HepG2 (cell line): ENCODE results near the gene AKIP1. TPM values are rescaled to one million over a fixed set of nuclear protein-coding genes. Genes with fewer than 3 reads are reported as not detected.

Experiments used
- CREBL2 ChIP-seq: sonication (generic); formaldehyde crosslinking; IDR thresholded peaks from 2 replicates; pipeline ENCODE4 v1.8.1; 2023; ENCODE audit warnings: missing genetic modification reagents, mild to moderate bottlenecking, borderline replicate concordance
- CREM ChIP-seq, 2 experiments: sonication (generic) in 1 of 2; formaldehyde crosslinking in 1 of 2; IDR thresholded peaks; 2 replicates each; pipeline versions ENCODE4 v1.4.0 to v1.6.1; 2016 to 2020; ENCODE audit warnings: antibody characterized with exemption in 1 of 2, mild to moderate bottlenecking in 1 of 2, missing genetic modification reagents in 1 of 2
- HCFC1 ChIP-seq: fragments of 150-350 bp; IDR thresholded peaks from 2 replicates; pipeline ENCODE4 v1.6.1; 2014; ENCODE audit warnings: low read depth, low read length
- NFAT5 ChIP-seq: sonication (generic); formaldehyde crosslinking; IDR thresholded peaks from 2 replicates; pipeline ENCODE4 v1.4.0; 2020; ENCODE audit warnings: missing genetic modification reagents
- NFE2L1 ChIP-seq: sonication (generic); formaldehyde crosslinking; IDR thresholded peaks from 2 replicates; pipeline ENCODE4 v1.4.0; 2020; ENCODE audit warnings: missing genetic modification reagents, mild to moderate bottlenecking, borderline replicate concordance
- NR3C1 ChIP-seq: sonication (generic); formaldehyde crosslinking; IDR thresholded peaks from 2 replicates; pipeline ENCODE4 v1.4.0; 2020; ENCODE audit warnings: missing genetic modification reagents
- PRMT3 ChIP-seq: sonication (generic); formaldehyde crosslinking; IDR thresholded peaks from 2 replicates; pipeline ENCODE4 v1.8.1; 2022; ENCODE audit warnings: low read depth, mild to moderate bottlenecking, moderate library complexity, missing genetic modification reagents, borderline replicate concordance
- SETDB1 ChIP-seq: sonication (generic); formaldehyde crosslinking; IDR thresholded peaks from 2 replicates; pipeline ENCODE4 v1.5.1; 2020; ENCODE audit warnings: missing genetic modification reagents, mild to moderate bottlenecking, borderline replicate concordance
- STAG1 ChIP-seq: sonication (generic); formaldehyde crosslinking; IDR thresholded peaks from 2 replicates; pipeline ENCODE4 v1.4.0; 2020; ENCODE audit warnings: missing genetic modification reagents
- TCF7 ChIP-seq: sonication (generic); IDR thresholded peaks from 2 replicates; pipeline ENCODE4 v1.6.1; 2016; ENCODE audit warnings: antibody characterized with exemption, low read depth
- THAP8 ChIP-seq: sonication (generic); formaldehyde crosslinking; IDR thresholded peaks from 2 replicates; pipeline ENCODE4 v1.5.1; 2020; ENCODE audit warnings: missing genetic modification reagents, mild to moderate bottlenecking, borderline replicate concordance
- THAP9 ChIP-seq: sonication (generic); formaldehyde crosslinking; IDR thresholded peaks from 2 replicates; pipeline ENCODE4; 2020; ENCODE audit warnings: missing genetic modification reagents, mild to moderate bottlenecking, borderline replicate concordance
- U2AF2 ChIP-seq: fragments of 200-400 bp; formaldehyde crosslinking; IDR thresholded peaks from 2 replicates; pipeline ENCODE4 v1.6.1; 2017; ENCODE audit warnings: low read depth, mild to moderate bottlenecking, low read length
- ZNF251 ChIP-seq: sonication (generic); formaldehyde crosslinking; IDR thresholded peaks from 2 replicates; pipeline ENCODE4 v1.9.0; 2021; ENCODE audit warnings: mild to moderate bottlenecking, missing genetic modification reagents
- ZNF260 ChIP-seq: sonication (generic); formaldehyde crosslinking; IDR thresholded peaks from 2 replicates; pipeline ENCODE4 v1.4.0; 2020; ENCODE audit warnings: missing genetic modification reagents, low read depth, mild to moderate bottlenecking, borderline replicate concordance
- ZNF30 ChIP-seq: sonication (generic); formaldehyde crosslinking; IDR thresholded peaks from 2 replicates; pipeline ENCODE4 v1.5.0; 2020; ENCODE audit warnings: mild to moderate bottlenecking, missing genetic modification reagents
- ZNF710 ChIP-seq: sonication (generic); formaldehyde crosslinking; IDR thresholded peaks from 2 replicates; pipeline ENCODE4 v1.5.0; 2020; ENCODE audit warnings: mild to moderate bottlenecking, missing genetic modification reagents, borderline replicate concordance
- polyA plus RNA-seq, 8 experiments: library from polyadenylated mRNA; depleted of rRNA in 3 of 8; stranded (reverse) in 7 of 8; unstranded in 1 of 8; fragments of >200 nt; fragmentation: Illumina TruSeq in 4 of 8; extraction: Trizol in 4 of 8; gene quantifications; 2 replicates each; pipeline versions ENCODE4 v1.2.1 to v1.2.3, GENCODE V29; 2011 to 2016; ENCODE audit warnings: low read depth in 4 of 8, missing spikeins in 1 of 8, mixed read lengths in 1 of 8; ENCODE audit not compliant: insufficient read depth in 1 of 8
- total RNA-seq, 5 experiments: library from RNA; depleted of rRNA; stranded (reverse); fragments of >200 nt; fragmentation: Illumina TruSeq; extraction: Trizol; gene quantifications; 2 replicates each; pipeline ENCODE4 v1.2.3, GENCODE V29; 2016; ENCODE audit warnings: low read depth in 1 of 5

Gene AKIP1
- total and polyA plus RNA-seq, 2 of the 13 experiments (the other 11 are each of a cell fraction or from before 2014, with no cell fraction given): 10.0 to 20.3 TPM

GRCh38 chr11:8911029-8911823 lies at the start of gene AKIP1 (continued):
- TF ChIP-seq NFAT5 (CRISPR knock-in tag) (no peak), U2AF2 (no peak), ZNF710 (CRISPR knock-in tag) (peak; percentile 35; the same call in 1 of the 2 replicates), NR3C1 (no peak), STAG1 (CRISPR knock-in tag) (no peak), HCFC1 (no peak), ZNF30 (CRISPR knock-in tag) (no peak), CREM (IDR thresholded peaks at IDR 0.05) (no peak), CREM (CRISPR knock-in tag; IDR thresholded peaks at IDR 0.05) (no peak), NFE2L1 (CRISPR knock-in tag) (no peak), THAP8 (no peak), ZNF251 (CRISPR knock-in tag) (no peak), ZNF260 (CRISPR knock-in tag) (no peak), PRMT3 (CRISPR knock-in tag) (no peak), CREBL2 (CRISPR knock-in tag) (no peak), SETDB1 (CRISPR knock-in tag) (no peak), TCF7 (no peak), THAP9 (CRISPR knock-in tag) (peak; percentile 68; the same call in 1 of the 2 replicates)
